AG04449 (cell line): Measurements from ENCODE around the gene CYBA.
A peak's percentile ranks its signal among the peaks of the same experiment; 100 is the strongest.

Source experiments
- CTCF ChIA-PET: fragments of 350-600 bp; formaldehyde crosslinking; extraction: SDS; loops from one replicate; lab custom pipeline; 2021; ENCODE audit warnings: antibody characterized with exemption; lab: Yijun Ruan, JAX
- POLR2A ChIA-PET: fragments of 400-600, 350-600 bp; formaldehyde crosslinking; extraction: SDS; loops from one replicate; lab custom pipeline; 2020; ENCODE audit warnings: antibody characterized with exemption, inconsistent platforms; lab: Yijun Ruan, JAX
- DNase-seq: peaks from one replicate; pipeline ENCODE4 v3.0.0-alpha.2; 2010; ENCODE audit warnings: low read depth, low spot score
- H3K4me3 ChIP-seq: 2 replicates; pipeline ENCODE4 v1.5.1; 2011; ENCODE audit warnings: low read depth, mild to moderate bottlenecking, control low read depth, low read length
- CTCF ChIP-seq: IDR thresholded peaks from one replicate; pipeline ENCODE4 v1.5.1; 2011; ENCODE audit warnings: mild to moderate bottlenecking, moderate library complexity, low read length, control low read depth, inconsistent platforms; ENCODE audit not compliant: insufficient read depth; ENCODE audit errors: missing control alignments

CYBA gene

GRCh38 chr16:88652762-88653063, 1.9 kb upstream of the CYBA start:
- H3K4me3 ChIP-seq = no peak overlapping the region
- no peak for TF ChIP-seq CTCF
- POLR2A ChIA-PET = no interaction called here
- CTCF ChIA-PET = no interaction called here
- DNase-seq = no peak

GRCh38 chr16:88651989-88652761, 1.3 kb upstream of the CYBA start:
- no peak for TF ChIP-seq CTCF
- no peak overlapping the region for H3K4me3 ChIP-seq
- ChIA-PET POLR2A (no interaction called here), CTCF (no interaction called here)
- DNase-seq = no peak

- DNase-seq = no peak
- H3K4me3 ChIP-seq = peak overlapping the region; percentile 86
- TF ChIP-seq CTCF = no peak
- POLR2A ChIA-PET = no interaction called here
- CTCF ChIA-PET = no interaction called here
These were observed 579 bp upstream of the CYBA start for GRCh38 chr16:88651276-88651988.

- DNase-seq = no peak
These were observed 717 bp downstream of the CYBA start for GRCh38 chr16:88649924-88650748.

GRCh38 chr16:88649195-88649923, 1.5 kb downstream of the CYBA start:
- DNase-seq = no peak
- CTCF ChIA-PET = no interaction called here
- no peak for TF ChIP-seq CTCF
- POLR2A ChIA-PET = interaction anchor here (0.6 kb wide), 1 partner anchor 191 kb away, joined by 3 read pairs; no protein-coding TSS in a partner anchor
- peak overlapping the region; percentile 86 for H3K4me3 ChIP-seq

More at GRCh38 chr16:88649924-88650748, 717 bp downstream of the CYBA start:
- ChIA-PET CTCF (no interaction called here), POLR2A (interaction anchor here (0.6 to 1.1 kb wide), 4 partner anchors 12 to 861 kb away, joined by 3 to 5 read pairs (median 3); partner anchors contain the start of gene MVD)
- peak overlapping the region; percentile 86 for H3K4me3 ChIP-seq
- no peak for TF ChIP-seq CTCF
